PC-3 (cell line): ENCODE results near the gene ARNT2. TPM values are rescaled to one million over a fixed set of nuclear protein-coding genes. Genes with fewer than 3 reads are reported as not detected.

Experiments
- ATAC-seq: fragments of 200-7000 bp; cut with Tn5 transposase; 2 replicates; pipeline ENCODE4 v1.9.1; 2020; ENCODE audit warnings: mild to moderate bottlenecking, moderate library complexity
- BruUV-seq: library from RNA; stranded (reverse); fragments of 400-500 nt; replicated peaks from 2 replicates; lab custom pipeline; 2021; lab: Mats Ljungman, UMichigan
- CTCF ChIA-PET: fragments of 300-600 bp; sonication (Branson Sonifier 250); formaldehyde crosslinking; loops from one replicate; lab custom pipeline; 2022; ENCODE audit warnings: antibody characterized with exemption; lab: Charles Lee
- POLR2A ChIA-PET: fragments of 300-600 bp; sonication (Branson Sonifier 250); formaldehyde crosslinking; loops from one replicate; lab custom pipeline; 2022; ENCODE audit warnings: antibody characterized with exemption; ENCODE audit not compliant: unreplicated experiment; lab: Charles Lee
- DNase-seq: peaks from one replicate; pipeline ENCODE4 v3.0.0-alpha.2; 2015
- H2AFZ ChIP-seq: fragments of 300-600 bp; sonication (generic); 2 replicates; pipeline ENCODE4 v1.6.0; 2016; ENCODE audit warnings: antibody characterized with exemption, low read length
- H3F3A ChIP-seq: fragments of 300-600 bp; sonication (generic); one replicate; pipeline ENCODE4 v1.6.0; 2017; ENCODE audit warnings: antibody characterized with exemption, low read length, control low read depth, mild to moderate bottlenecking; ENCODE audit not compliant: unreplicated experiment
- H3K27ac ChIP-seq: fragments of 300-600 bp; sonication (generic); 2 replicates; pipeline ENCODE4 v1.5.1; 2016; ENCODE audit warnings: mild to moderate bottlenecking, low read length
- H3K27me3 ChIP-seq: fragments of 300-600 bp; sonication (generic); 2 replicates; pipeline ENCODE4 v1.6.1; 2016; ENCODE audit warnings: low read length, mixed read lengths
- H3K36me3 ChIP-seq: fragments of 300-600 bp; sonication (generic); 2 replicates; pipeline ENCODE4 v1.6.1; 2016; ENCODE audit warnings: low read depth, mixed run types, low read length, mixed read lengths
- H3K4me1 ChIP-seq: fragments of 300-600 bp; sonication (generic); 2 replicates; pipeline ENCODE4 v1.5.1; 2016; ENCODE audit warnings: low read length; ENCODE audit not compliant: insufficient read depth
- H3K4me2 ChIP-seq: fragments of 300-600 bp; sonication (generic); 2 replicates; pipeline ENCODE4 v1.6.0; 2016; ENCODE audit warnings: low read length
- H3K4me3 ChIP-seq: fragments of 300-600 bp; sonication (generic); 2 replicates; pipeline ENCODE4 v1.5.1; 2016; ENCODE audit warnings: mild to moderate bottlenecking, low read length, mixed read lengths
- H3K79me2 ChIP-seq: fragments of 300-600 bp; sonication (generic); 2 replicates; pipeline ENCODE4 v1.6.1; 2017; ENCODE audit warnings: low read length, mixed read lengths
- H3K9ac ChIP-seq: fragments of 300-600 bp; sonication (generic); 2 replicates; pipeline ENCODE4 v1.6.0; 2016; ENCODE audit warnings: mild to moderate bottlenecking, low read length
- H3K9me2 ChIP-seq: fragments of 300-600 bp; sonication (generic); replicated peaks from 2 replicates; pipeline ENCODE4 v1.6.1; 2016; ENCODE audit warnings: mixed run types, low read length, mixed read lengths
- H3K9me3 ChIP-seq: fragments of 300-600 bp; sonication (generic); 2 replicates; pipeline ENCODE4 v1.6.1; 2016; ENCODE audit warnings: low read length, mixed read lengths
- H4K20me1 ChIP-seq: fragments of 300-600 bp; sonication (generic); 2 replicates; pipeline ENCODE4 v1.6.1; 2016; ENCODE audit warnings: low read length, mixed read lengths
- EZH2 ChIP-seq: fragments of 300-600 bp; sonication (generic); IDR thresholded peaks from one replicate; pipeline ENCODE4 v1.6.1; 2017; ENCODE audit warnings: antibody characterized with exemption, mild to moderate bottlenecking, low read length; ENCODE audit not compliant: unreplicated experiment
- EZH2phosphoT487 ChIP-seq: fragments of 300-600 bp; sonication (generic); IDR thresholded peaks from 2 replicates; pipeline ENCODE4 v1.6.1; 2018; ENCODE audit warnings: mild to moderate bottlenecking, antibody characterized with exemption, low read length, borderline replicate concordance
- intact Hi-C: fragments of 100-400 bp; cut with micrococcal nuclease; formaldehyde crosslinking; loops from 2 replicates; pipeline ENCODE4 v1.9.0; 2023
- total RNA-seq: library from RNA; depleted of rRNA; stranded (reverse); fragments of >200 nt; gene quantifications from 2 replicates; pipeline ENCODE4 v1.2.3, GENCODE V29; 2014
- TF ChIP-seq, protein P1 (sequence below): fragments of 300-600 bp; sonication (generic); conservative IDR thresholded peaks from 2 replicates; pipeline ENCODE4 v1.5.1; 2017; ENCODE audit warnings: antibody characterized with exemption, low read depth, mild to moderate bottlenecking, low read length

The ARNT2 gene
- total RNA-seq, 1 experiment from 2014 or later = 0.11 TPM

DNA sequence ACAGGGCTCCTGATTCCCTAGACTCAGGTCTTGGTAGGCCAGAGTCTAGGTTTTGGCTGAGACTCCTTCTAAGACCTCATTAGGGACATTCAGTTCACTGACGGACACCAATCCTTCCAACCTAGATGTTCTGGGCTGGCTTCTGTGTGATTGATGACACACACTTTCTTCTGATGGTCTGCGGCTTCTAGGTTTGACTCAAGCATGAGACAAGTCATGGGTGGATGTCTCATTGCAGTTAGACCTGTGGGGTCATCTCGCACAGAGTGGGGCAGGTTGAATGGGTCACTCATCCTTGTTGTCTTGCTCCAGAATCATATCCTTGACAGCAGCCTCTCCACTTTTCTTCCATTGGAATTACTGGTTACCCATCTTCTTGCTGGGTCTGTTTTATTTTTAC is 35.8 kb downstream of the ARNT2 start:
- CTCF ChIA-PET = no interaction called here
- no TSS peak for BruUV-seq

GRCh38 chr15:80441041-80441440 is 36.9 kb downstream of the ARNT2 start:
- Histone ChIP-seq H3K9me3 (no peaks in the 10 kb centered on the region), H3K27me3 (no peaks in the 10 kb centered on the region), H3K79me2 (no peaks in the 10 kb centered on the region), H3K4me1 (peaks cover 15% of the 10 kb centered on the region), H3K27ac (no peak overlapping the region), H2AFZ (no peak overlapping the region), H3K9me2 (no peaks in the 10 kb centered on the region), H4K20me1 (no peaks in the 10 kb centered on the region), H3K9ac (no peak overlapping the region), H3K36me3 (no peaks in the 10 kb centered on the region), H3K4me3 (no peak overlapping the region), H3F3A (no peaks in the 10 kb centered on the region), H3K4me2 (no peak overlapping the region)
- no peak for ATAC-seq
- ChIA-PET POLR2A (no interaction called here), CTCF (no interaction called here)
- intact Hi-C loops = no loop called here
- BruUV-seq = no TSS peak
- no peak for TF ChIP-seq EZH2phosphoT487
- TF ChIP-seq, protein P1, sequence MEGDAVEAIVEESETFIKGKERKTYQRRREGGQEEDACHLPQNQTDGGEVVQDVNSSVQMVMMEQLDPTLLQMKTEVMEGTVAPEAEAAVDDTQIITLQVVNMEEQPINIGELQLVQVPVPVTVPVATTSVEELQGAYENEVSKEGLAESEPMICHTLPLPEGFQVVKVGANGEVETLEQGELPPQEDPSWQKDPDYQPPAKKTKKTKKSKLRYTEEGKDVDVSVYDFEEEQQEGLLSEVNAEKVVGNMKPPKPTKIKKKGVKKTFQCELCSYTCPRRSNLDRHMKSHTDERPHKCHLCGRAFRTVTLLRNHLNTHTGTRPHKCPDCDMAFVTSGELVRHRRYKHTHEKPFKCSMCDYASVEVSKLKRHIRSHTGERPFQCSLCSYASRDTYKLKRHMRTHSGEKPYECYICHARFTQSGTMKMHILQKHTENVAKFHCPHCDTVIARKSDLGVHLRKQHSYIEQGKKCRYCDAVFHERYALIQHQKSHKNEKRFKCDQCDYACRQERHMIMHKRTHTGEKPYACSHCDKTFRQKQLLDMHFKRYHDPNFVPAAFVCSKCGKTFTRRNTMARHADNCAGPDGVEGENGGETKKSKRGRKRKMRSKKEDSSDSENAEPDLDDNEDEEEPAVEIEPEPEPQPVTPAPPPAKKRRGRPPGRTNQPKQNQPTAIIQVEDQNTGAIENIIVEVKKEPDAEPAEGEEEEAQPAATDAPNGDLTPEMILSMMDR = no peak
- TF ChIP-seq EZH2 = no peak
- no peak for DNase-seq

More for the DNA sequence above, 35.8 kb downstream of the ARNT2 start:
- no peak for ATAC-seq
- POLR2A ChIA-PET = no interaction called here
- intact Hi-C loops = no loop called here
- Histone ChIP-seq H3K36me3 (no peaks in the 10 kb centered on the region), H3F3A (no peaks in the 10 kb centered on the region), H3K4me1 (peaks cover 18% of the 10 kb centered on the region), H3K4me2 (no peak overlapping the region), H3K27me3 (no peaks in the 10 kb centered on the region), H2AFZ (no peak overlapping the region), H3K79me2 (no peaks in the 10 kb centered on the region), H3K9ac (no peak overlapping the region), H3K27ac (no peak overlapping the region), H4K20me1 (no peaks in the 10 kb centered on the region), H3K9me3 (no peaks in the 10 kb centered on the region), H3K4me3 (no peak overlapping the region), H3K9me2 (no peaks in the 10 kb centered on the region)
- no peak for TF ChIP-seq EZH2
- TF ChIP-seq, protein P1 = no peak
- no peak for TF ChIP-seq EZH2phosphoT487
- DNase-seq = no peak

GRCh38 chr15:80441714-80442113 is 37.5 kb downstream of the ARNT2 start:
- BruUV-seq = no TSS peak
- ChIA-PET CTCF (no interaction called here), POLR2A (no interaction called here)
- Histone ChIP-seq H3F3A (no peaks in the 10 kb centered on the region), H3K9ac (no peak overlapping the region), H3K36me3 (no peaks in the 10 kb centered on the region), H3K4me3 (no peak overlapping the region), H3K9me2 (no peaks in the 10 kb centered on the region), H2AFZ (no peak overlapping the region), H3K27me3 (no peaks in the 10 kb centered on the region), H3K9me3 (no peaks in the 10 kb centered on the region), H3K4me2 (no peak overlapping the region), H3K27ac (no peak overlapping the region), H4K20me1 (no peaks in the 10 kb centered on the region), H3K4me1 (peaks cover 9% of the 10 kb centered on the region), H3K79me2 (no peaks in the 10 kb centered on the region)
- ATAC-seq (no peak), DNase-seq (no peak)
- intact Hi-C loops = no loop called here
- TF ChIP-seq, protein P1 = no peak
- TF ChIP-seq EZH2phosphoT487 = no peak
- TF ChIP-seq EZH2 = no peak
